Measurements from ENCODE around the gene EARS2.

The EARS2 gene

GRCh38 chr16:23535901-23536300, 21.2 kb downstream of the EARS2 start:
- TF ChIP-seq HDGF (IDR thresholded peaks at IDR 0.05; ENCODE audit: borderline replicate concordance) (no peak), NFRKB (IDR thresholded peaks at IDR 0.05) (no peak), ARNT (IDR thresholded peaks at IDR 0.05) (no peak), LEF1 (IDR thresholded peaks at IDR 0.05; ENCODE audit: borderline replicate concordance) (no peak), ELF4 (IDR thresholded peaks at IDR 0.05) (no peak), ZNF384 (IDR thresholded peaks at IDR 0.05) (no peak), SUZ12 (IDR thresholded peaks at IDR 0.05) (no peak), L3MBTL2 (conservative IDR thresholded peaks at IDR 0.05) (no peak), FOXK2 (IDR thresholded peaks at IDR 0.05) (no peak), FOXA1 (IDR thresholded peaks at IDR 0.05) (no peak), SP1 (IDR thresholded peaks at IDR 0.05) (no peak), BHLHE40 (IDR thresholded peaks at IDR 0.05; ENCODE audit: borderline replicate concordance) (no peak)
- TF ChIP-seq, protein P1, sequence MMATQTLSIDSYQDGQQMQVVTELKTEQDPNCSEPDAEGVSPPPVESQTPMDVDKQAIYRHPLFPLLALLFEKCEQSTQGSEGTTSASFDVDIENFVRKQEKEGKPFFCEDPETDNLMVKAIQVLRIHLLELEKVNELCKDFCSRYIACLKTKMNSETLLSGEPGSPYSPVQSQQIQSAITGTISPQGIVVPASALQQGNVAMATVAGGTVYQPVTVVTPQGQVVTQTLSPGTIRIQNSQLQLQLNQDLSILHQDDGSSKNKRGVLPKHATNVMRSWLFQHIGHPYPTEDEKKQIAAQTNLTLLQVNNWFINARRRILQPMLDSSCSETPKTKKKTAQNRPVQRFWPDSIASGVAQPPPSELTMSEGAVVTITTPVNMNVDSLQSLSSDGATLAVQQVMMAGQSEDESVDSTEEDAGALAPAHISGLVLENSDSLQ (IDR thresholded peaks at IDR 0.05) = no peak
- ChIA-PET POLR2A (no interaction called here), CTCF (no interaction called here)
- DNase-seq (ENCODE audit: extremely low spot score) = no peak

- POLR2A ChIA-PET = no interaction called here
- DNase-seq (ENCODE audit: extremely low spot score) = no peak
- TF ChIP-seq, protein P1 (IDR thresholded peaks at IDR 0.05) = no peak
- TF ChIP-seq HDGF (IDR thresholded peaks at IDR 0.05; ENCODE audit: borderline replicate concordance) = no peak
- CTCF ChIA-PET = no interaction called here
These were observed 22.0 kb downstream of the EARS2 start for GRCh38 chr16:23534868-23535860.

- CTCF ChIA-PET = no interaction called here
- TF ChIP-seq FOXK2 (IDR thresholded peaks at IDR 0.05) = no peak
- TF ChIP-seq NFRKB (IDR thresholded peaks at IDR 0.05) = no peak
- no peak for TF ChIP-seq L3MBTL2 (conservative IDR thresholded peaks at IDR 0.05)
- TF ChIP-seq FOXA1 (IDR thresholded peaks at IDR 0.05) = no peak
- TF ChIP-seq ARNT (IDR thresholded peaks at IDR 0.05) = no peak
- TF ChIP-seq SP1 (IDR thresholded peaks at IDR 0.05) = no peak
- TF ChIP-seq HDGF (IDR thresholded peaks at IDR 0.05; ENCODE audit: borderline replicate concordance) = no peak
- TF ChIP-seq LEF1 (IDR thresholded peaks at IDR 0.05; ENCODE audit: borderline replicate concordance) = no peak
- no peak for TF ChIP-seq SUZ12 (IDR thresholded peaks at IDR 0.05)
- no peak for TF ChIP-seq ELF4 (IDR thresholded peaks at IDR 0.05)
- no peak for TF ChIP-seq BHLHE40 (IDR thresholded peaks at IDR 0.05; ENCODE audit: borderline replicate concordance)
- POLR2A ChIA-PET = no interaction called here
- DNase-seq (ENCODE audit: extremely low spot score) = no peak
These were observed 24.7 kb downstream of the EARS2 start for GRCh38 chr16:23532448-23532847.

- TF ChIP-seq BHLHE40 (IDR thresholded peaks at IDR 0.05; ENCODE audit: borderline replicate concordance) = no peak
- TF ChIP-seq LEF1 (IDR thresholded peaks at IDR 0.05; ENCODE audit: borderline replicate concordance) = no peak
- TF ChIP-seq NFRKB (IDR thresholded peaks at IDR 0.05) = no peak
- TF ChIP-seq FOXA1 (IDR thresholded peaks at IDR 0.05) = no peak
- no peak for TF ChIP-seq ELF4 (IDR thresholded peaks at IDR 0.05)
- TF ChIP-seq SP1 (IDR thresholded peaks at IDR 0.05) = no peak
- TF ChIP-seq ARNT (IDR thresholded peaks at IDR 0.05) = no peak
- TF ChIP-seq, protein P1 (IDR thresholded peaks at IDR 0.05) = no peak
- no peak for TF ChIP-seq ZNF384 (IDR thresholded peaks at IDR 0.05)
- no peak for TF ChIP-seq L3MBTL2 (conservative IDR thresholded peaks at IDR 0.05)
- no peak for TF ChIP-seq CTBP1 (IDR thresholded peaks at IDR 0.05; ENCODE audit: borderline replicate concordance)
- TF ChIP-seq HDGF (IDR thresholded peaks at IDR 0.05; ENCODE audit: borderline replicate concordance) = no peak
- TF ChIP-seq SUZ12 (IDR thresholded peaks at IDR 0.05) = no peak
- no peak for TF ChIP-seq TARDBP (IDR thresholded peaks at IDR 0.05)
- TF ChIP-seq FOXK2 (IDR thresholded peaks at IDR 0.05) = no peak
- no peak for TF ChIP-seq FOXM1 (IDR thresholded peaks at IDR 0.05; ENCODE audit: borderline replicate concordance)
- DNase-seq (ENCODE audit: extremely low spot score) = no peak
- POLR2A ChIA-PET = interaction anchor here (1.4 kb wide), 1 partner anchor 27 kb away, joined by 4 read pairs; the partner anchor contains the start of genes EARS2 and UBFD1
- CTCF ChIA-PET = no interaction called here
These were observed 27.1 kb downstream of the EARS2 start for GRCh38 chr16:23530062-23530461.

DNA sequence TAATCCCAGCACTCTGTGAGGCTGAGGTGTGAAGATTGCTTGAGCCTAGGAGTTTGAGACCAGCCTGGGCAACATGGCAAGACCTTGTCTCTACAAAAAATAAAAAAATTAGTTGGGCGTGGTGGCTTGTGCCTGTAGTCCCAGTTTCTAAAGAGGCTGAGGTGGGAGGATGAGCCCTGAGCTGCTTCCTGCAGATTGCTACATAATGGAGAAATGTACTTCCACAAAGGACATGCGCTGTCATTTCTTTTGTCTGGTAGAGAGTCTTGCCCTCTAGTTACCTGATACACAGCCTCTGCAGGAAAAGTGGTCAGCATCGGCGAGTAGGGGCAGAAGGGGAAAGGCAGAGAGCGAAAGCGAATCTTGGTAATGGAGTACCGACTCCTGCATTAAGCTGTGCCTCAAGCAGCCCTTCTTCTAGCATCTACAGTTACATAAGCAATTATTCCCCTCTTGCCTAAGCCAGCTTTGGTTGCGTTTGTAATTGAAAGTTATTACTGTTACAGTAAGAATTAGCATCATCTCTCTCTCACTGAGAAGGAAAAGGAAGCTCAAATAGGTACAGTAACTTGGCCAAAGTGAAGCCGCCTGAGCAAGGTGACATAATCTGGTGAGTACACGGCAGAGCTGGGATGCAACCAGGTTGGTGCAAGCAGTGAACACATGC, 28.4 kb downstream of the EARS2 start:
- POLR2A ChIA-PET = no interaction called here
- TF ChIP-seq BHLHE40 (IDR thresholded peaks at IDR 0.05; ENCODE audit: borderline replicate concordance) (no peak), ARNT (IDR thresholded peaks at IDR 0.05) (no peak), TARDBP (IDR thresholded peaks at IDR 0.05) (no peak), FOXA1 (IDR thresholded peaks at IDR 0.05) (no peak), FOXK2 (IDR thresholded peaks at IDR 0.05) (no peak), CTBP1 (IDR thresholded peaks at IDR 0.05; ENCODE audit: borderline replicate concordance) (no peak), ELF4 (IDR thresholded peaks at IDR 0.05) (no peak)
- TF ChIP-seq, protein P1 (IDR thresholded peaks at IDR 0.05) = no peak
- DNase-seq (ENCODE audit: extremely low spot score) = no peak
- CTCF ChIA-PET = interaction anchor here (0.6 kb wide), 1 partner anchor 162 kb away, joined by 3 read pairs; no protein-coding TSS in a partner anchor
